BLaER1 treated with 17β-estradiol and CSF1 and Interleukin-3, amounts not matched to agents 10 nM and 100 nM (cell line): ENCODE results near the gene MEF2D.

ENCODE experiments used
- H3K27ac ChIP-seq, 11 experiments: shearing (Covaris generic); formaldehyde crosslinking; 2 replicates each; pipeline ENCODE4 v1.8.1; 2022
- H3K27me3 ChIP-seq, 11 experiments: shearing (Covaris generic); formaldehyde crosslinking; 2 replicates each; pipeline ENCODE4 v1.8.1; 2022
- H3K36me3 ChIP-seq, 11 experiments: shearing (Covaris generic); formaldehyde crosslinking; 2 replicates each; pipeline ENCODE4 v1.8.1; 2022
- H3K4me1 ChIP-seq, 10 experiments: shearing (Covaris generic); formaldehyde crosslinking; 2 replicates each; pipeline ENCODE4 v1.8.1; 2022
- H3K4me2 ChIP-seq, 11 experiments: shearing (Covaris generic); formaldehyde crosslinking; 2 replicates each; pipeline ENCODE4 v1.8.1; 2022
- H3K4me3 ChIP-seq, 10 experiments: shearing (Covaris generic); formaldehyde crosslinking; 2 replicates each; pipeline ENCODE4 v1.8.1; 2022
- H3K9ac ChIP-seq, 11 experiments: shearing (Covaris generic); formaldehyde crosslinking; 2 replicates each; pipeline ENCODE4 v1.8.1; 2022
- H3K9me3 ChIP-seq, 11 experiments: shearing (Covaris generic); formaldehyde crosslinking; replicated peaks in 1 of 11; 2 replicates each; pipeline ENCODE4 v1.8.1; 2022
- H4K20me1 ChIP-seq, 11 experiments: shearing (Covaris generic); formaldehyde crosslinking; 2 replicates each; pipeline ENCODE4 v1.8.1; 2022
- Cebpa-rat ChIP-seq, 11 experiments: shearing (Covaris generic); IDR thresholded peaks; 2 replicates each; pipeline ENCODE4 v1.8.1; 2022

The MEF2D gene

DNA sequence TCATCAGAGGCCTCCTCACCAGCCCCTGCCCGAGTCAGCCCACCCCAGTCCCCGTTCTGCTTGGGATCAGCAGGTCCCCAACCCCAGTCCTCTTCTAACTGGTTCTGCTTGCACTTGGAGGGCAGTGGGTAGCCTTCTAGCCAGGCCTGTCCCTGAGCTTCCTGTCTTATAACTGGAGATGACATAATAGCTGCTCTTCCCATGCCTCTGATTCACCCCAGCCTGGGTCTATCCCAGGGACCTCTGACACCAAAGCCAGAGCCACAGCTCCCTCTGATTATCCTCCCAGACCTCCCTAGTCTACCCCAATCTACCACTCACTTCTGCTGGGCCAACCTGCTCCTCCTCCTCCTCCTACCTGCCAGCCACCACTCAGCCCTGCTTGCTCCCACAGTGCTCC lies 40.4 kb upstream of the MEF2D start:
- Histone ChIP-seq H3K27me3 (no peaks in the 10 kb centered on the region), H3K27ac (peak overlapping the region in 4 of 11 experiments; percentile 5 to 53 (median 50); a peak in 5 of 22 replicates), H3K9me3 (no peaks in the 10 kb centered on the region), H3K36me3 (peaks cover 4 to 100% (median 91%) of the 10 kb centered on the region in 11 experiments; a peak in 21 of 22 replicates), H3K4me2 (peak overlapping the region in 5 of 11 experiments; percentile 33 to 82 (median 63); a peak in 9 of 22 replicates), H3K4me3 (no peak overlapping the region), H3K9ac (peak overlapping the region in 4 of 11 experiments; percentile 1 to 33 (median 2); a peak in 3 of 22 replicates), H4K20me1 (no peaks in the 10 kb centered on the region), H3K4me1 (peaks cover 9 to 64% (median 27%) of the 10 kb centered on the region in 10 experiments; a peak in 17 of 20 replicates)
- no peak for TF ChIP-seq Cebpa-rat (IDR thresholded peaks at IDR 0.05)

DNA sequence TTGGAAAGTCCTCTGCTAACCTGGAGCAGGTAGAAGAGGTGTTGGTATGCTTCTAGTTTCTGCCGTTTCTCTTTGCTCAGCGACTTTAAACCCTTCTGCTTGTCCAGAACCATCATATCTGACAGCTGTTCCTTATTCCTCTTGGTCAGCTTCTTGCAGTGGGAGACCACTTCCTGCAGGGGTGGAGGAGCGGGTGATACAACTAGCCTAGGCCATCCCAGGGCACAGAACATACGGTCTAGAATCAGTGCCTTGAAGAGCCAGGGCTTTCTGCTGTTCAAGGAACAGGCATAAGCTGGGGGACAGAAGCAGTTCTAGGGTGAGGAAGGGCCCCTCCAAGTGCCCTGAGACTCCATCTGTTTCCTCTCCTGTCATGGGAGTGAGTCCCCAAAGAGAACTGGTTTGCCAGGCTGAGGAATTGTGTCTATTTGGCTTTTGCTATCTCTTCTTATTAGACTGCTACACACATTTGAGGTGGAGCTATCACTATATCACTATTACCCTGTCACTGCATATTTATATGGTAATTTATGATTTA lies 39.3 kb upstream of the MEF2D start:
- no peaks in the 10 kb centered on the region for H3K27me3 ChIP-seq
- 0 out of 20 replicates have a peak overlapping the region, but pooled peaks of 1 of the 10 experiments have one; percentile 1 for H3K4me3 ChIP-seq
- H3K9me3 ChIP-seq, result no peaks in the 10 kb centered on the region
- peaks cover 10 to 100% (median 93%) of the 10 kb centered on the region in 11 experiments; a peak in 21 of 22 replicates for H3K36me3 ChIP-seq
- H3K27ac ChIP-seq, result peak overlapping the region in 4 of 11 experiments; percentile 4 to 53 (median 50); a peak in 5 of 22 replicates
- H4K20me1 ChIP-seq, result no peaks in the 10 kb centered on the region
- peak overlapping the region in 5 of 11 experiments; percentile 33 to 82 (median 63); a peak in 10 of 22 replicates for H3K4me2 ChIP-seq
- no peak for TF ChIP-seq Cebpa-rat (IDR thresholded peaks at IDR 0.05)
- H3K9ac ChIP-seq, result peak overlapping the region in 2 of 11 experiments; percentile 32 to 33; a peak in 3 of 22 replicates
- H3K4me1 ChIP-seq, result peaks cover 9 to 64% (median 27%) of the 10 kb centered on the region in 10 experiments; a peak in 17 of 20 replicates

DNA sequence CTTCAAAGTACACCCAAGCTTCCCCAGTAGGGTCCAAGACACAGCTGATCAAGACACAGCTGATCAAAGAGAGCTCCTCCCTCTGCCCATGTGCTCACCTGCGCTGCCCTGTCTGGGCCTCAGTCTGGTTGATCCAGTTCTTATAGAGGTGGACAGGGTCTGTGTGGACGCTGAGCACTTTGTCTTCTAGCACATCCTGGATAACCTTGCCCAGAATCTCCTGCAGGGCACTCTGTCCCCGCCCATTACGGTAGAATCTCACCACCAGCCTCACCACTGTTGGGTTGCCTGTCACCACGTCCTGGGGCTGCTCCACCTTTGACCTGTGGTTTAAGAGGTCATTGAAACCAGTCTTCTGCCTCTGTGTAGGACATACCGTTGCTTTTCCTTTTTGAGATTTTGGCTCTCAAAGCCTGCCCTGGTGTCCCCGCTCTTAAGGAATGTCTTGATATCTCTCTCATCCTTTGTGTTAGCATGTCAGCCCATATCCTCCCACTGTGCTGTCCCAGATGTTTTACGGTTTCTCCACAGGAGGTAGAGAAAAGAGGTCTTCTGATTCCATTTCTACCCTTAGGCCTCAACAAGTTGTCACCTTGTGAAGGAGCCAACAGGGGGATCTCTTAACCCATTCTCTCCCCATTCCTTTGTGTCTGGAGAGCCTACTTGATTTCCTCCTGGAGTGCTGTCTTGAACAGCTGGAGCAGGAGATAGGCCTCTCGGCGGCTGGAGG lies 38.3 kb upstream of the MEF2D start:
- Histone ChIP-seq H3K27me3 (no peaks in the 10 kb centered on the region), H3K27ac (peak overlapping the region in 1 of 11 experiments; percentile 24; a peak in 2 of 22 replicates), H3K36me3 (peaks cover 16 to 100% (median 96%) of the 10 kb centered on the region in 11 experiments; a peak in 21 of 22 replicates), H3K4me2 (peak overlapping the region in 3 of 11 experiments; percentile 63 to 82 (median 80); a peak in 7 of 22 replicates), H3K9me3 (no peaks in the 10 kb centered on the region), H3K4me3 (no peak overlapping the region), H3K4me1 (peaks cover 4 to 56% (median 21%) of the 10 kb centered on the region in 10 experiments; a peak in 16 of 20 replicates), H4K20me1 (no peaks in the 10 kb centered on the region), H3K9ac (no peak overlapping the region; a peak in 5 of 22 replicates)
- TF ChIP-seq Cebpa-rat (IDR thresholded peaks at IDR 0.05), result no peak

DNA sequence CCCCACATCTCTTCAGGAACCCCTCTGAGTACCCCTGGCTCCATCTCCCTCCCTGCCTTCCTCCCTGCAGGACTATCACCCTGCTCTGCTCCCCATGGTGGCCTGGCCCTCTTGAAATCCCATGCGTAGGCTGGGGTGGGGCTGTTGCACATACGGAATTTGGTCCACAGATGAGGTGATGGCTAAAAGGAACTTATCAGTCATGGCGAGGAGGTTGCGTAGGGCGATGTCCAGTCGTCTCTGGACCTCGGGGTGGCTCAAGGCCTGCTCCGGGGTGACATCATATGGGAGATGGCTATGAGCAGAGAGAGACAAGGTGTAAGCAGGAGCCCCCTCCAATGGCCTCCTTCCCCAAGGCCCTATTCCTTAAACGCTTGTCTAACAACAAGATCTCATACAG lies 36.5 kb upstream of the MEF2D start:
- H4K20me1 ChIP-seq, result no peaks in the 10 kb centered on the region
- H3K4me1 ChIP-seq, result peaks cover 0 to 37% (median 10%) of the 10 kb centered on the region in 10 experiments; a peak in 11 of 20 replicates
- no peaks in the 10 kb centered on the region for H3K9me3 ChIP-seq
- no peaks in the 10 kb centered on the region for H3K27me3 ChIP-seq
- TF ChIP-seq Cebpa-rat (IDR thresholded peaks at IDR 0.05), result no peak
- H3K9ac ChIP-seq, result no peak overlapping the region
- no peak overlapping the region for H3K4me2 ChIP-seq
- no peak overlapping the region for H3K4me3 ChIP-seq
- no peak overlapping the region for H3K27ac ChIP-seq
- peaks cover 21 to 100% (median 96%) of the 10 kb centered on the region in 11 experiments; a peak in 21 of 22 replicates for H3K36me3 ChIP-seq

DNA sequence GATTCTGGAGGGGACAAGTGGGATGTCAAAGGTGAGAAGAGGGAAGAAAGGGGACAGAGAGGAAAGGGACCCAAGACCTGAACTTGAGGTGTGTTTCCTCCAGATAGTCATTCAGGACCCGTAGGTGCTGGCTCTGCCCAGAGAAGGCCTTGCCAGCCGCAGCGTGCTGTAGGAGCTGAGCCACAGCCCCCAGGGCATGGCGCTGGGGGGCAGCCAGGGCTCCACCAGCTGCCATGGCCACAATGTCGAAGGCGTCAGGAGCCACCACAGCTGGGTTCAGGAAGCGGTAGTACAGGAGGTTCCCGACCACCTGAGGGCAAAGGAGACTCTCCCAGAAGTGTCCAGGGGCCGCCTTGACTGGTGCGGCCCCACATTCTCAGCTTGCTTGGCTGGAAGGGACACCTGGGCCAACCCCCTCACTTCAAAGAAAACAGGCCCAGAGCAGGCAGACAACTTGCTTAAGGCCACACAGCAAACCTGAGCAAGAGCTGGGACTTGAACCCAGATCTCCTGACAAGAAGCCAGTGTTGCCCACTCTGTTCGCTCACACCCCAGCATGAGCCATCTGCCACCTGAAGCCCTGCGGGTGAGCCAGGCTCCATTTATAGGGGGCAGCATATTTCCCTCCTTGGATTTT lies 34.0 kb upstream of the MEF2D start:
- Histone ChIP-seq H3K36me3 (peaks cover 26 to 100% (median 96%) of the 10 kb centered on the region in 11 experiments; a peak in 21 of 22 replicates), H3K4me2 (no peak overlapping the region), H3K27me3 (no peaks in the 10 kb centered on the region), H3K4me3 (no peak overlapping the region), H3K9me3 (no peaks in the 10 kb centered on the region), H3K9ac (no peak overlapping the region), H4K20me1 (no peaks in the 10 kb centered on the region; a peak in 1 of 22 replicates), H3K4me1 (peaks cover 0 to 13% (median 1%) of the 10 kb centered on the region in 10 experiments; a peak in 10 of 20 replicates), H3K27ac (no peak overlapping the region)
- no peak for TF ChIP-seq Cebpa-rat (IDR thresholded peaks at IDR 0.05)

DNA sequence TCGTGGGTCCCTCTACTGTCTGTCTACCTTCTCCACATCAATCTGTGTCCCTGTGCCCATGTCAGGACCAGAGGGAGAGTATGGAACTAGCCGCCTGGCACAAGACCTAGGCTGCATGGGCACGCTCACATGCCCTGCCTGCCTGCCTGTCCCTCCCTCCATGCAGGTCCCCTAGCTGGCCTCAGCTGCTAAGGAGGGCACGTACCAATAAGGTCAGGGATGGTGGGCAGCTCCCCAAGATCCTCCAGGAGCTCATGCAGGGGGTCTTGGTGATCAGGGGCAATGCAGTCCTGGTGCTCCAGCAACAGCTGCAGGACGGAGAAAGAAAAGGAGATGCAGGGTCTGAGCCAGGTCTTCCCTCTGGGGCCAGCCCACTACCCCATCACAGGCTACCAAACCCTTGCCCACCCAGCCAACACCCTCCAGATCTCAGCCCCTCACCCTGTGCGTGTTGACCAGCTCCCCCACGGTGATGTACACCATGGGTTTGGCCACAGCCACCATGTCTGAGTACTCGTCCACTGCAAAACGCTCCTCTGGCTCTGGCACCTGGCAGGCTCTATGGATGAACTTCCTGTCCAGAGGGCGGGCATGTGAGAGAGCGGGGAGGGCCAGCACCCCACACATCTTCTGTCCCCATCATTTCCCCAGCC lies 33.1 kb upstream of the MEF2D start:
- H3K9ac ChIP-seq, result no peak overlapping the region
- H3K4me1 ChIP-seq, result peaks cover 0 to 10% (median 5%) of the 10 kb centered on the region in 10 experiments; a peak in 16 of 20 replicates
- no peaks in the 10 kb centered on the region for H3K9me3 ChIP-seq
- no peak overlapping the region for H3K4me3 ChIP-seq
- no peaks in the 10 kb centered on the region for H3K27me3 ChIP-seq
- H3K27ac ChIP-seq, result no peak overlapping the region
- no peaks in the 10 kb centered on the region; a peak in 1 of 22 replicates for H4K20me1 ChIP-seq
- H3K36me3 ChIP-seq, result peaks cover 26 to 100% (median 96%) of the 10 kb centered on the region in 11 experiments; a peak in 21 of 22 replicates
- TF ChIP-seq Cebpa-rat (IDR thresholded peaks at IDR 0.05), result no peak
- no peak overlapping the region for H3K4me2 ChIP-seq

DNA sequence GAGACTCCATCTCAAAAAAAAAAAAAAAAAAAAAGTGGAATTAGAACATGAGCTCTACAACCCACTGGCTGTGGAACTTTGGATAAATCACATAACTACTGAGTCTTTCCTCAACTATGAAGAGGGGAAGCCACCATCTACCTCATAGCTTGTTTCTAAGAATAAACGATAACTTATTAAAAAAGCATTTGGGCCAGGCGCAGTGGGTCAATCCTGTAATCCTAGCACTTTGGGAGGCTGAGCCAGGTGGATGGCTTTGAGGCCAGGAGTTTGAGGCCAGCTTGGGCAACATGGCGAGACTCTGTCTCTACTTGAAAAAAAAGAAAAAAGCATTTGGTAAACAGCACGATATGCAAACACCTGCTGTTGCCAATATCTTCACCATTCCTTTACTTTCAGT lies 31.8 kb upstream of the MEF2D start:
- H3K4me3 ChIP-seq, result no peak overlapping the region
- no peaks in the 10 kb centered on the region for H3K27me3 ChIP-seq
- peaks cover 8 to 22% (median 18%) of the 10 kb centered on the region in 10 experiments; a peak in 18 of 20 replicates for H3K4me1 ChIP-seq
- no peaks in the 10 kb centered on the region for H3K9me3 ChIP-seq
- no peaks in the 10 kb centered on the region; a peak in 1 of 22 replicates for H4K20me1 ChIP-seq
- no peak overlapping the region for H3K9ac ChIP-seq
- peaks cover 26 to 100% (median 97%) of the 10 kb centered on the region in 11 experiments; a peak in 21 of 22 replicates for H3K36me3 ChIP-seq
- no peak overlapping the region for H3K4me2 ChIP-seq
- no peak for TF ChIP-seq Cebpa-rat (IDR thresholded peaks at IDR 0.05)
- H3K27ac ChIP-seq, result no peak overlapping the region

DNA sequence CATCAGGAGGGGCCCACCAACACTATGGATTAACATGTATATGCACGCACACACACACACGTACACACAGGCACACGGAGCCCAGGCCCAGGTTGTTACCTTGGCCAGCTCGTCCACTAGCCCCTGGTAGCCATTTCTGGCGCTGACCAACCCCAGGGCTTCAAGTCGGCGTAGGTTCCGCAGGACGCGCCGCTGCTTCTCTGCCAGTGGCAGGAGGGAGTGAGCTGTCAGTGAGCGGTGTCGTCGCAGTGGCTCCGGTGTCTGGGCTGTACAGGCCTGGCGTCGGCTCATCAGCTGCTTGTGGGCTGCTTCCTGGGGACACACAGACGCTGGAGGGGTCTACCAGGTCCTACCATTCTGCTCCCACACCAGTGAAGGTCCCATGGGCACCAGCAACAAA lies 29.4 kb upstream of the MEF2D start:
- Histone ChIP-seq H4K20me1 (no peaks in the 10 kb centered on the region; a peak in 1 of 22 replicates), H3K4me2 (no peak overlapping the region), H3K27me3 (no peaks in the 10 kb centered on the region), H3K9ac (no peak overlapping the region), H3K27ac (no peak overlapping the region), H3K36me3 (peaks cover 17 to 94% (median 87%) of the 10 kb centered on the region in 11 experiments; a peak in 21 of 22 replicates), H3K4me1 (peaks cover 27 to 46% (median 41%) of the 10 kb centered on the region in 10 experiments), H3K9me3 (no peaks in the 10 kb centered on the region), H3K4me3 (no peak overlapping the region)
- TF ChIP-seq Cebpa-rat (IDR thresholded peaks at IDR 0.05), result no peak
